Activated T-cell treated with anti-CD3 and anti-CD28 coated beads for 24 hours (primary cell): ENCODE results near the gene SEZ6L.

Experiments used
- DNase-seq: peaks from one replicate; pipeline ENCODE4 v3.0.0-alpha.2; 2020; ENCODE audit warnings: low read depth

Gene SEZ6L

DNA sequence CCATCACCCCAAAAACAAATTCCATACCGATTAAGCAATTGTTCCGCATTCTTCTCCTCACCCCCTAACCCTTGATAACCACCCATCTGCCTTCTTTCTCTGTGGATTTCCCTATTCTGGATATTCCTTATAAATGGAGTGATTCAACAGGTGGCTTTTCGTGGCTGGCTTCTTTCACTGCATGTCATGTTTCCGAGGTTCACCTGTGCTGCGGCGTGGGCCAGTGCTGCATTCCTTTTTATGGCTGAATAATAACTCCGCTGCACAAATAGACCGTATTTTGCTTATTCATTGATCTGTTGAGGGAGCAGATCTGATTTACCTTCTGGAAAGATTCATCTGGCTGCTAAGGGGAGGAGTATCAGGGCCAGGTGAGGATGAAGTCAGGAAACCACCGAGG lies 165.0 kb downstream of the SEZ6L start:
- no peak for DNase-seq

DNA sequence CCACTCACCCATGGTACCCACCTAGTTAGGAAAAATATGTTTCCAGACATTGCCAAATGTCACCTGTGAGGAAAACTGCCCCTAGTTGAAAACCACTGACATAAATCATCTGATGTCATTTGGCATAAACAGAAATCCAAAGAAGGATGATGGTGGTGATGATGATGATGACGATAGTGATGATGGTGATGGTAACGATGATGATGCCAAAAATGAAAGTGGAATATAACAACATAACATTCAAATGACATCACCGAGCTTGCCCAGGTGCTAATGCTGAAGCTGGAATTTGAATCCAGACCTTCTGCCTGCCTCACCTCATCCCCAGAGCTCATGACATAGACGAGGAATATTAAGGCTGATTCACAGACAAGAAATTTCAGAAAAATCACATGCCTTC lies 167.5 kb downstream of the SEZ6L start:
- DNase-seq = no peak

DNA sequence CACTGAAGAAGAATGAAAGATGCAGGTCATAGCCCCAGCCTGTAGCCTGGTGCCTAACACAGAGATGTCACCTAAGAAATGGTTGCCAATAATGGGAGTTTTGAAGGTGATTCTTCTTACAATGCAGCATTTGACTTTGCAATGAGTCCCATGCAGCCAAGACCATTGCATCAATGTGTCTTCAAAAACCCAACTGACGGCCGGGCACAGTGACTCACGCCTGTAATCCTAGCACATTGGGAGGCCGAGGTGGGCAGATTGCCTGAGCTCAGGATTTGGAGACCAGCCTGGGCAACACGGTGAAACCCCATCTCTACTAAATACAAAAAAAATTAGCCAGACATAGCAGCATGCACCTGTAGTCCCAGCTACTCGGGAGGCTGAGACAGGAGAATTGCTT lies 170.5 kb downstream of the SEZ6L start:
- no peak for DNase-seq

DNA sequence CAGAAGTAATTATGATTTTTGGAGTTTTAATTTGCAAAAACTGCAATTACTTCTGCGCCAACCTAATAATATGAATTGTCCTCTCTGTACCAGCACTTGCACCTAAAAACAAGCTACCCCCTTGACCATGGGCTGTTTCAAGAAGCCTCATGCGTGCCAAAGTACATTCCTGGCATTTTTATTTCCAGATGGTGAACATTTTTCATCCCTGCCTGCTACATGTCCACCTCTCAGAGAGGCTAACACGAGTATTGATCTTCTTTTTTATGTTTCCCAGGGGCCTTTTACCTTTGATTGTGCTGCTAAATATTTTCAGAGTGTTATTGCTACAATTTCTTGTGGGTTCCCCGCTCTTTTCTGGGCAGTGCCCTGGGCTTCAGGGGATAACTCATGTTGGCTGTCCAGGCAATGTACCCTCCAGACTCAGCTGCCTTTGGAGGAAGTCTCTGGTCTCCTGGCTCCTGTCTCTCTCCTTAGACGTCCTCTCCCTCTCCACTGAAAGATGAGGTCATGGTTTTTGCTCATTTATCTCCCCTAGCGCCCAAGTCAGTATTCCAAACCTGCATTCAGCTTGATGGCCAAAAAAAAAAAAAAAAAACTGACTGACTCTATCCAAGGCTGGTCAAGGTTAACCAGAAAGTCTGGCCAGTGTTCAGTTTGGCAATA lies 173.6 kb downstream of the SEZ6L start:
- no peak for DNase-seq

DNA sequence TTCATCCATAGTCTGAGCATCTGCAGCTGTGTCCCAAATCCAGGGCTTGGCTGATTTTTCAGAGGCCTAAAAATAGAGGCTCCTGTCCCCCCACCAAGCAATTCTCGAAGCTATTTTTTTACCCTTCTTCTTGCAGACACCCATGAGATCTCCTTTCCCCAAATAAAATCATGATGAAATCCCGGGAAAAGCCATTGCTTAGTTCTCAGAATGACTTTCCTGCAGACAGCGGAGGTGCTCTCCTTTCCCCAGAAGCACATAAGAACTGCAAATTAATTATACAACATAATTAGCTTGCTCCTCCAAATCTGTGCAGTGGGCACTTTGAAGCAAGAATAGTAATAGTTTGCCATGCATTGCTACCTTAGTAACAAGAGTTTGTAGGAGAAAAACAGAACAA lies 176.2 kb downstream of the SEZ6L start:
- DNase-seq = no peak

DNA sequence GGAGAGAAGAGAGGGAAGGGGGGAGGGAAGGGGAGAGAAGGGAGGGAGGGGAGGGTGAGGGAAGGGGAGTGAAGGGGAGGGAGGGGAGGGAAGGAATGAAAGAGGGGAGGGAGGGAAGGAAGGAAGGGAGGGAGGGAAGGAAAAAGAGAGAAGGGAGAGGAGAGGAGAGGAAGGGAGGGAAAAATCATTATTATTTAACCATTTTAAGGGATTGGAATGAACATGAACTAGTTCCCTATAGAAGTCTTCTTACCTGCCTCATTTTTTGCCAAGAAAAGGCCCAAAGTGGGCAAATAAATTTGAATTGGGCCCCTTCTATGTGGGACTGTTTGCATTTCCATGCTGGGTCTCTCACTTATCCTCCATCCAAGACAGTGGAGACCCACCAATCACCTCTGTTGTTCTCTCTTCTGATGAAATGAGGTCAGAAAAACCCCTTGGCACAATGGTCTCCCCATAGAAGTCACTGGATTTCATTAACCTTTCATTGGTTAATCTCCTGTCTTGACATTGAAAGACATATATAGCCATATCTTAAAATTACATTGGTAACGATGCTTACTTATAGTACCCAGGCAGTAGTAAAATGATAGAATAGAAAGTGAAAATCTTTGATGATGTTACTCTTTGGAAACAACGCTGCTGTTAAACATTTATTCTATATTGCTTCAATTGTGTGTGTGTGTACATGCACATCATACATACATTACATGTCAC lies 179.7 kb downstream of the SEZ6L start:
- DNase-seq = no peak

DNA sequence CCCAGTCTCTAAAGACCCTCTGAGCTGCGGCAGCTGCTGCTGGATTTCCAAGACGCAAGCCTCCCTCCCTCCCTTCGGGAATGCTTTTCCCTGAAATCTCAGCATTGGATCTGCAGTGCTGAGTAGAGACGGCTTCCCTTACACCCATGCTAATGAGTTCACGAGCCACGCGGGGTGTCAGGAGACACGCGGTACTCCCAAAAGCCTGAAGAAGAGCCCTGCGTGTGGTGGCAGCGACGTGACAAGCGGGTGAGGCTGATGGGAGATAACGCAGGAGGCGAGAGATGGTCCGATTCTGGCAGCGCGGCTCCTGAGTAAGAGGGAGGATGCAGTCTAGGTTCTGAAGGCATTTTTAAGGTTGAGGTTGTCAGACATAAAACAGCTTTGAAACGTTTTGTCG lies 185.4 kb downstream of the SEZ6L start:
- no peak for DNase-seq

DNA sequence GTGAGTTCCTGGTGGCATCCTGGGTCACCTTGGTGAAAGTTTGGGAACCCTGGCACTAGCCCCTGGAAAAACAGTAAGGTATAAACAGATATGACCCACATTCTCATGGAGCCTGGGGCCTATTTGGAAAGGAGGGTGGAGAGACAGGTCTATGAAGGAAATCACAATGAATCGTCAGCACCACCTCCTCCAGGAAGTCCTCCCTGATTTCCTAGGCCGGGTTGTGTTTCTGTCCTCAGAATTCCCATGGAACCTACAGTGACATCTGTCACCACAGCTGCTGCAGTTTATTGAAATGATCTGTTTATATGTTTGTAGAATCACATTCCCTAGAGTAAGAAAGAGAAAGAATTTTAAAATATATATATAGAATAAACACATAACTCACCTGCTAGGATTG lies 188.0 kb downstream of the SEZ6L start:
- no peak for DNase-seq

DNA sequence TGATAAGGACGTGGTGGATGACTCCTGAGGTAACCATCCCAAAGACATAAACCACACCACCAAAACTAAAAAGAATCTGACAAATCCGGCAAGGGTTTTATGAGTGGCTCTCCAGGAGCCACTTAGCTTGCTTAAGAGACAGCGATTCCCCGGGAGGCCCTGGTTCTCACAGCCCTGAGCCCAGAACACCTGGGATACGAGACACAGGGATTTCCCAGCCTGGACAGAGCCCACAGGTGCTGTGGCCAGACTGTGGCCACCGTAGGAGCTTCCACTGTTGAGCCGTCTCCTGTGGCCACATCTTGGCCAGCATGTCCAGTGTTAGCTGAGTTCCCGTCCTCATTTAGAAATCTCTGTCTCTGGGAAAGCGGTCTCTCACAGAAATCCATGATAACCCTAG lies 188.6 kb downstream of the SEZ6L start:
- DNase-seq = no peak

DNA sequence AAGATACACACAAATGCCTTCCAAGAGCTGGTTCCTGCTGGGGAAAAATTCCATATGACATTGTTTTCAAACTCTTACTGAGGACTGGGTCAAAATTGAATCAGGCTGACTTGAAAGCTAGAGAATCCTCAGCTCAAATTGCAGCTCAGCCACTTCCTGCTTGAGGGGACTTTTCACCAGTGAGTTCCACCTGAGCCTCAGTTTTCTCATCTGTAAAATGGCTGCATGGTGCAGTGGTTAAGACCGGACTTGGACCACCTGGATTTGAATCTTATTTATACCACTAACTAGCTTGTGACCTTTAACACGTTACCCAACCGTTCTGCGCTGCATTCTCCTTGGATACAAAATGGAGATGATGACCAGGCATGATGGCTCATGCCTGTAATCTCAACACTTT lies 189.9 kb downstream of the SEZ6L start:
- no peak for DNase-seq

DNA sequence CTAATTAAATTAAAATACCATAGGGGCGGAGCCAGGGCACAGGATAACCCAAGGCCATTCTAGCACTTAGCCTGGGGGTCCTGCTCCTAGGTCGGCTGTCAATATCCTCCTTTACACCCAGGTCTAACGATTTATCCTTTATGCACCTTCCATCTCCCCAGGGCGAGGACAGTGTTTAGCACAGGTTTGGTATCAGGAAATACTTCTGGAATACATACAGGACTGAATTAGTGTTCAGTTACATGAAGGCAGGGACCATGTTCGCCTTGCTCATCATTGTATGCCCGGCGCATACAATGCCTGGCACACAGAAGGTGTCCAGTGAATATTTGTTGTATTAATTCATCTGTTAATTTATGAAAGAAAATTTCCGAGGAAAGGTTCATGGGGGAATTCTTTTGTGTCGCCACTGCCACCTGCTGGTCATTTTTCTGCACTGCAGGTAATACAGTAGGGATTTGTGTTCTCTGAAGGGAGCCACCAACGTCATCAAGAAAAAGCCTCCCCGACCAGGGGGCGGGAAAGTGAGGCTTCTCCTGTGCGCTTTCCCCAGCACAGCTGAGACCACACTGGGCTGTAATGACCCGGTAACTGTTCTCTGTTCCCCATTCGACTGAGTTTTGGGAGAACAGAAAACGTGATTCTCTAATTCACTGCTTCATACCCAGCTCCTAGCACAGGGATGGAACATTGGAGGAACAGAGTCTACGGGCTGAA lies 191.1 kb downstream of the SEZ6L start:
- peak; percentile 54 for DNase-seq

DNA sequence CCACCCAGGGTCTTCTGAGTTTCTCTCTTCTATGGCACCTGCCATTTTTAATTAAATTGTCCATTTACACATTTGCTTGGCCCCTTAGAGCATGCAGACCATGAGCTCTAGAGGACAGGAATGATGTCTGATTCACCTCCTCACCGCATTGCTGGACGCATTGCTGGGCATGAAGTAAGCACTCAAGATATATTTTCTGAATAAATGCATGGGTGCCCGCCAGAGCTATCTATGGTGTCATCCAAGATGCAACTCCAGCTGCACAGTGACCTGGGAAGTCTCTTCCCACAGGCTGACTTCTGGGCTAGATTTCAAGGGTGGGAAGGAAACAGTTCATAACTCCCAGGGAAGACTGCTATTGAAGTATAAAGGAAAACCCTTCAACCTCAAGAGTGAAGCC lies 193.2 kb downstream of the SEZ6L start:
- DNase-seq = no peak

DNA sequence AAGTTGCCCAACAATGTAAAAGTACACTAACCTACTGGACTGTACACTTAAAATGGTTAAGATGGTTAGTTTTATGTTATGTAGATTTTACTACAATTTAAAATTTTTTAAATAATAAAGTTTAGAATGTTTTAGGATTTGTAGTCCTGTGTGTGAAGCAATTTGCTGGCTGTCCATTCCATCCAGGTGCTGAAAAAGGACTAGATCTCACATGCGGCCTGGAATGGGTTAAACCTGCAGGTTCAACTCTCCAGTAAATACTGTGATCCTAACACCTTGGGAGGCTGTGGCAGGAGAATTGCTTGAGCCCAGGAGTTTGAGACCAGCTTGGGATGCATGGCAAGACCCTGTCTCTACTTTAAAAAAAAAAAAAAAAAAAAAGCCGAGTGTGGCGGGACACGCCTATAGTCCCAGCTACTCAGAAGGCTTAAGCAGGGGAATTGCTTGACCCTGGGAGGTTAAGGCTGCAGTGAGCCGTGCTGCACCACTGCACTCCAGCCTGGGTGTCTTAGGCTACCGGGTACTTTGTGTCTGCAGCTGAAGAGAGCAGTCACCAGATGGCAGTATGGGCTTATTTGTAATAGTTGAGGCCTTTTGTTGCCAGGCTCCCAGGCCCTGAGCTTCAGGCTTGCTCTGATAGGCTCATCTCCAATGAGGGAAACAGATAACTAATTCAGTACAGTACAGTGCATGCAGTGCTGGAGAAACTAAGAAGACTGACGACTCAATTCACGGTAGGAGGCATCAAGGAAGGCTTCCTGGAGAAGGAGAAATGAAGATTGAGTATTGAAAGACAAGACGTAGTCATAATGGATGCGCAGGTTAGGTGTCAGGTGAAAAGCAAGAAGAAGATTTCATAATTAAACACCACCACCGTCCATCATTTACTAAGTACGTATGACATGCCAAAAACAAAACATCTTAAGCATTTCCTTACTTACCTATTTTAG lies 195.1 kb downstream of the SEZ6L start:
- DNase-seq = peak; percentile 37

DNA sequence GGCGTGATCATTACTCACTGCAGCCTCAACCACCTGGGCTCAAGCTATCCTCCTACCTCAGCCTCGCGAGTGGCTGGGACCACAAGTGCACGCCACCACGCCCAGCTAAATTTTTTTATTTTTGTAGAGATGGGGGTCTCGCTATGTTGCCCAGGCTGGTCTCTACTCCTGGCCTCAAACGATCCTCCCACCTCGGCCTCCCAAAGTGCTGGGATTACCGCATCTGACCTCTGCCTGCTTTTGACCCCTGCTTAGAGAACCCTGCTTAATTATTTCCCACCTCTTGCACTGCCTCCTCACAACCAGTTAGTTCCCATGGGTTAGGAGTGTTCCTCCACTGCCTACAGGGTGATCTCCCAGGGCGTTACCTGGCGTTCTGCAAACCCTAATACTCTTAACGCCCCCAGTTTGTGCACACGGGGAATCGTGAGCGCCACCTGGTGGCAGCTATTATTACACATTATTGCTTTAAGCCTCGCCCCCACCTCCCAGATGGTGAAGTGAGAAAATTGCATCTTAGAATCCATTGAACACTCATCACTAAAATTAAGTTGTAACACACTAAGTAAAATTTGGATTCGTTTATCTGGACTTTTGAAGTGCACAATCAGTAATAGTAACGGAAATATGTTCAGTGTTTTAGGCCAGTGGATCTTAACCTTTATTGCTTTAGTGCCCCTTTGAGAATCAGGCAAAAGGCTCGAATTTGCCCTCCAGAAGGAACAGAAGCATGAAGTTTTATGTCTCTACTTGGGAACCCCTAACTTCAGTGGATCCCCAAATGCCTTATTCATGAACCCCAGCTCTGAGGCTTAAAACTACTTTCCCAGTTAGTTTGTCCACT lies 198.4 kb downstream of the SEZ6L start:
- DNase-seq = peak; percentile 44

DNA sequence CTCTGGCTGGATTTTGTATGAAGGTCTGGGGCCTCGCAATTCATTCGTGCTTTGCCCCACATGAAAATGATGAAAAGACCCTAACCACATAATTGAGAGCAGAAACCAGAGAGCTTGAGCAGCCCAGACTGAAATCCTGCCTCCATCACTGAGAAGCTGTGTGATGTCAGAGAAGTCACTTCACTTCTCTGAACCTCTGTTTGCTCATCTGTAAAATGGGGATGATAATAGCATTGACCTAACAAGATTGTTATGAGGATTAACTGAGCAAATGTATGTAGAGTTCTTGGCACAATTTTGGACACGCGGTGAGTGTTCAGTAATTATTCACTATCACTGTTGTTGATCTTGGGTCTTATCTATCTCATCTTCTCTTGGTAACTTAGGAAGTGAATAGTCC lies 203.6 kb downstream of the SEZ6L start:
- DNase-seq = no peak

DNA sequence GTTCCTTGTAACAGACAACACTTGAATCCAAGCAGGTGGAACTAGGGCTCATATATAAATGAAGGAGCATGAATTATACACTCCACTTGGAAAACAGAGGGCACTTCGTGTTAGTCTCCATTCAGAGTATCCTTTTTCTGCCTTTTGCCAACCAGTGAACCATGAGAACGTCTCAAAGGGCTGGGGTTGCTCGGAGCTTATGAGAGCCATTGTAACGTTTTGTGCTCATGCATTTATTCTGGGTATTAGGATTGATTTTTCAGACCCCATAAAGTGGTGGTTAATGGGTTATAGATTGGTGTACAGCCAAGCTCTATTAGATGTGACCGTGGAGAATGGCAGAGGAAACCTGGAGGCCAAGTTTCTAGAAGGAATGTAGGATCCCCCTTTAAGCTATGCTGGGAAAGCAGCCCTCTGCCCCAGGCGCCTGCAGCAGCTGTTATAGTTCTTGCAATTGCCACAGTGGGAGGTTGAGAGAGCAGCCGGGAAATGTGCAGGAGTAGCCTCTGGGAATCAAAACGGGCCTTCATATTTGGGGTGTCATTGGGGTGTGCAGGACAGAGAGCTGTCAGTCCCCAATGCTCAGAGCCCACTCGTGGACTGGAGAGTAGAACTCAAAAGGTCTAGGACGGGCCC lies 205.2 kb downstream of the SEZ6L start:
- no peak for DNase-seq

DNA sequence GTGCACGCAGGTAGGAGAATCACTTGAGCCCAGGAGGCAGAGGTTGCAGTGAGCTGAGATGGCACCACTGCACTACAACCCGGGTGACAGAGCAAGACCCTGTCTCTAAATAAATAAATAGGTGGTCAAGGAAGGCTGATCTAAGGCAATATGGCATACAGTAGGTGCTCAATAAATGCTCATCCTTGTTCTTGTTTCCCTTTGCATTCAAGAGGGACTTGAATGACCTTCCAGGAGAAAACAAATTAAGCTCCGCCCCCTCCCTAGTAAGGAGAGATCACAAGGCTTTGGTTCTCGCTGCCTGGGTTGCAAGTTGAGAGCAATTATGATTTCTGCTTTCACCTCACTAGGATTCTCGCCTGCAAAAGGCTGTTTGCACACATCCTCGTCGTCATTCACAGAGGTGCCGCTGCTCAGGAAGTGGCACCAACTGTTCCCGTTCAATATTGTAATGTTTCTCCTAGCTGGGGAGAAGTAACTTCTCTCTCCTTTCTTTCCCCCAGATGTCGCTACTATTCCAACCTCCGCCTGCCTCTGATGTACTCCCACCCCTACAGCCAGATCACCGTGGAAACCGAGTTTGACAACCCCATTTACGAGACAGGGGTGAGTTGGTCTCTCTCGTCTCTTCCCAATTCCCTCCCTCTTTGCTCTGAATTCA lies 208.0 kb downstream of the SEZ6L start:
- DNase-seq = no peak

DNA sequence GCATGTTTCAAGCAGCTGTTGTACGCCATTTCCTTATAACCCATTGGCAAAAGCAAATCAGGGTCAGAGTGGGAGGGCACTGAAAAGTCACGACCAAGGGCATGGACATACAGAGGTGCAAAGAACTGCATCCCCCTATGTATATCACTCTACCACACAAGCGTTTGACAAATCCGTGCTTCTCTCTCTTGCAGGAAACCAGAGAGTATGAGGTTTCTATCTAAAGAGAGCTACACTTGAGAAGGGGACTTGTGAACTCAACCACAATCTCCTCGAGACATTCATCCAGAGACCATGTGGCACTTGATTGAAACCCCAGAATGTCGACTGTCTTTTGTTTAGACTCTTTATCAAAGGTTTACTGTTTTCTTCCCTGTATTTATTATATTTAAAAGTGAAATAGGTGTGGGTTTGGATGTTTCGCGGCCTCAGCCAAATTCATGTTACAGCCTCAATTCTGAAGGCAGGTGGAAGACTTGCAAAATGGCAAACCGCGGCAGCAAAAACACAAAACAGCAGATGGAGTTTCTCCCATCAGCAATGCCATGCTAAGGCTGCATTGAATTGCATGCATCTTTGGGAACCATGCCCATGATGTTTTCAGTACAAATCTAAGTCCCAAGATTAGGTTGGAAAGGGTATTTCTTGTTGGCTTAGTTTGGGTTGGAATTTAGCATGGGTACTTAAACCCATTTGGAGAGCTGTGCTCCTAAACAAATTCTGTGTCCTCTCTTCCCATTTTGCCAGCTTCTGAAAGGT lies 211.0 kb downstream of the SEZ6L start:
- DNase-seq = no peak

DNA sequence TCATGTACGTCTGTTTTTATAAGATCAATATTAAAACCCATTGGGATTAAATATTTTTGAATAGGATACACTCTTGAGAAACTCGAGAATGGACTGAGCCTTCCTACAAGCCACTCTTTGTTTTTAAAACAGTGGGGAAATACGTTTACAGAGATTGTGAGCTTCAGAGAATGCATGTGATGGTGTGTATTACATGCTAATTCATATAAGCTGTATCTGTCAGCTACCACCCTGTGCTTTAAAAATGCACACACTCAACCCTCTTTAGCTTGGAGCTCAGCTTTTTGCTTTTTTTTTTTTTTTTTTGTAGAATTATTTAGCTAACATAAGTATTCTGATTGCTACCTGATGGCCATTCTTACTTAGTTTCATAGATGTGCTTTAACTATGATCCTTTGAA lies 213.5 kb downstream of the SEZ6L start:
- no peak for DNase-seq
